Measurements from ENCODE around the gene ONECUT3.

ONECUT3 gene

GRCh38 chr19:1767464-1767933, 14.2 kb downstream of the ONECUT3 start:
- DNase-seq = peak in 11 of 58 donors; percentile 0 to 20 (median 7)

DNA sequence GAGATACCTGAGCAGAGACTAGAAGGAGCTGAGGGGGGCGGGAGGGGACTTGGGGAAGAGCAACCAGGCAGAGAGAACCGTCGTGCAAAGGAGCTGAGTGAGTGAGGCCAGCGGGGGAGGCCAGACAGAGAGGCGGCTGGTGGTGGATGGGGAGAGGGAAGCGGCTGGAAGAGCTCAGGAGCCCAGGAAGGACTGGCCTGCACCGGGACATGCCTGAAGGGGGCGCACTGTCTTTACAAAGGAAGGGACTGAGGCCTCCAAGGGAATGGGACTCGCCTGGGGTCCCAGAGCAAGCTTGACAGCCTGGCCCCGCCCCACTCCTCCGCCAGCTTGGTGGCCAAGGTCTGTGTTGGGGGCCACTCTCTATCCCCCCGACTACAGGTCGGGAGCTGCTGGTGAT, 14.9 kb downstream of the ONECUT3 start:
- DNase-seq = no peak

DNA sequence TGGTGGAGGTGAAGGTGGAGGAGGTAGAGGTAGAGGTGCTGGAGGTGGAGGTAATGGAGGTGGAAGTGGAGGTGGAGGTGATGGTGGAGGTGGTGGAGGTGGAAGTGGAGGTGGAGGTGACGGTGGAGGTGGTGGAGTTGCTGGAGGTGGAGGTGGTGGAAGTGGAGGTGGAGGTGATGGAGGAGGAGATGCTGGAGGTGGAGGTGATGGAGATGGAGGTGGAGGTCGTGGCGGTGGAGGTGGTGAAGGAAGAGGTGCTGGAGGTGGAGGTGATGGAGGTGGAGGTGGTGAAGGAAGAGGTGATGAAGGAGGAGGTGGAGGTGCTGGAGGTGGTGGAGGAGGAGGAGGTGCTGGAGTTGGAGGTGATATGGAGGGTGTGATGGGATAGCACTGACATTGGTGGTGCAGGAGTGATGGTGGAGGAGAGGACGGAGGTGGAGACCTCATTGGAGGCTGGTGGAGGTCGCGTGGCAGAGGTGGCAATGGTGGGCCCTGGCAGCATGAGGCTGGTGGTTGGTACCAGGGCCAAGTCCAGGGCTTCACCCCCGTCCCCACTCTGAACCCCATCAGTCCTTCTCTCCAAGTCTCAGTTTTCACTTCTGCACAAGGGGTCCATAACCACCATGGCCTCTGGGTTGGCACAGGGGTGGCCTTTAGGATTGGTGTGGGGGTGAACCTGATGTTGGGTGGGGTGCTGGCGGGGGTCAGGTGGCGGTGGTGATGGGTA, 15.8 kb downstream of the ONECUT3 start:
- no peak for DNase-seq

GRCh38 chr19:1769645-1769985, 16.3 kb downstream of the ONECUT3 start:
- DNase-seq = no peak

GRCh38 chr19:1770866-1771576, 17.7 kb downstream of the ONECUT3 start:
- no peak for DNase-seq

GRCh38 chr19:1773184-1773583, 19.9 kb downstream of the ONECUT3 start:
- DNase-seq = no peak

GRCh38 chr19:1774989-1775772, 21.9 kb downstream of the ONECUT3 start:
- DNase-seq = no peak

DNA sequence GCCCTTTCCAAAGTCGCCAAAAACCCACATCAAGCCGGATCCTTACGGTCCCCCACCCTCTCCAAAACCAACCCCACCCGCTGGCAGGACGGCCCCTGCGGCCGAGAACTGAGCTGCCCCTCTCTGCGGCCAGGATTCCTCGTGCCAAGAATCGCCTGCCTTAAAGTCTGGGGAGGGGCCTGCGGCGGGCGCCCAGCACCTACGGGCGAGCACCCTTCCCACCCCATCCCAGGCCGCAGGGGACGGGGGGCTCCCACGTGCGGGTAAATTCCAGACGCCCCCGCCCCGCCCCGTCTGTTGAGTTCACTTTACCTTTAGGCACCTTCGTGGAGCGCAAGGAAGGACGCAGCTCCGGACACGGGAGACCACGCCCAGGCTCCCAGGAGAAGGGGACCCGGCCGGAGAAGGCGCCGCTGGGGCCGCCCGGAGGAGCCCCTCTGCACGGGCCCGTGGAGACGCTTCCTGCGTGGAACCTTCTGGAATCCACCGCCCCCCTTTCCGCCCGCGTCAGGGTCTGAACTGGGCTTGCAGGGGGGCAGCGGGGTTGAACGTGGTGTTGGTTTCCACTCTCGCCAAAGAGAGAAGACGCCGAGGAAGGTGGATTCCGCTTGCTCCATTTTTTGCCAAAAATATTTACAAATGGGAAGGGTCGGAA, 22.8 kb downstream of the ONECUT3 start:
- DNase-seq = no peak

GRCh38 chr19:1776606-1777147, 23.4 kb downstream of the ONECUT3 start:
- no peak for DNase-seq

GRCh38 chr19:1777149-1777548, 23.8 kb downstream of the ONECUT3 start:
- DNase-seq = no peak

GRCh38 chr19:1779574-1779973, 26.3 kb downstream of the ONECUT3 start:
- DNase-seq = no peak

DNA sequence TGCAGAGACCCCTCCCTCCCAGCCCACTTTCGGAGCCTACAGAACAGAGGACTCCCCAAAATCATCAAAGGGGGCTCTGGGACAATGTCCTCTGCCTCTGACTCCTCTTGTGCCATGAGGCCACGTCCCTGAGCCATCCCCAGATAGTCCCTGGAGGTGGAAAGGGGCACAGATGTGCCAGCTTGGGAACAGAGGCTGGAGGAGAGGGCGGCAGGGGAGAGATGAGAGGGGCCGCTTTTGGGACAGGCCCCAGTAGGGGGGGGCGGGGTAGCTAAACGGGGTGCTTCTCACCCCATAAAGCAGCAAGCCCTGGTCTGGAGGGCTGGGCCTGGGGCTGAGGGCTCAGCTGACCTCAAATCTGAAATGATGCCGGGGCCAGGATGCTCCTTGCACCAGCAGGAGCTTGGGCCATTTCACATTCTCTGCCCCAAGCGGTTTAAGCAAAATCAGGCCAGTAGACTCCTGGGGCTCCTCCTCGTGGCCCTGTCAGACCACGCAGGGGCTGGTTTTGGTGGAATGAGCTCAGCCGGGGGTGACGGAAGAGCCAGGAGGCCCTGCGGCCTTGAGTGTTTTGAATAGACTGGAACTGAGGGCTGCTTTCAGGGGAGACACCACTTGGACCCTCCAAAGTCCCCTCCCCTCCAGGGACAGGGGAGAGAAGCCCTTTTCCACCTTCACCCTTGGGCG, 27.1 kb downstream of the ONECUT3 start:
- no peak for DNase-seq

DNA sequence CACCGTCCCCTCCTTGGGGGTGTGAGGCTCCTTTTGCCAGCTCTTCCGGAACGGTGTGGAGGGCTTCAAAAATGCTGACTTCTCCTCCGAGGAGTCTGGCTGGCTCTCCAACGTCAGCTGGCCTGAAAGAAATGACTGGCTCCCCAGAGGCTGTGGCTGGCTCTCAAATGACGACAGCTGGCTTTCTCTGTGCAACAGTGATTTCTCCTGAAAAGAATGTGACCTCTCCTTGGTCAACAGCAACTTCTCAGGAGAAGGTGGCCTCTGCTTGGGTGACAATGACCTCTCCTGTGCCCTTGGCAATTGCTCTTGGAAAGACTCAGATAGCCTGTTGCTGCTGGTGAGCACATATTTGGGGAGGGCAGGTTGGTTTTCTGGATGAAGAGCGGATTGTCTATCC, 29.2 kb downstream of the ONECUT3 start:
- DNase-seq = no peak

- no peak for DNase-seq
Measured at GRCh38 chr19:1783354-1783753, 30.0 kb downstream of the ONECUT3 start.

- DNase-seq = no peak
Measured at GRCh38 chr19:1783874-1784273, 30.6 kb downstream of the ONECUT3 start.

DNA sequence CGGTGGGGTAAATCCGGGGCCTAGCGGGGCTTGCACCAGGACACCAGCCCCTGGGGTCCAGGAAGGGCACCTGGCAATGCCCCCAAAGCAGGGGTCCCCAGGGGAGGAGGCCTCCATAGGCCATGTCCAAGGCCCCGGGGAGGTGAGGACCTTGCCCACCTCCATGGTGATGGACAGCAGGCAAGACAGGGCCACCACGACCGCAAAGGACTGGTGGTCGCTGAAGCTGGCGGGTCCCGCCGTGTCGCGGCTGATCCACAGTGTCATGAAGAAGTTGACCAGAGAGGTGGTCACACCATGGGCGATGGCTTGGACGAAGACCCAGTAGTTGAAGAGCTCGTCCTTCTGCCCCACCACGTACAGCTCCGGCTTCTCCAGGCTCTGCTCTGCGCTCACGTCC, 32.0 kb downstream of the ONECUT3 start:
- DNase-seq = no peak

GRCh38 chr19:1786668-1787067, 33.4 kb downstream of the ONECUT3 start:
- no peak for DNase-seq

DNA sequence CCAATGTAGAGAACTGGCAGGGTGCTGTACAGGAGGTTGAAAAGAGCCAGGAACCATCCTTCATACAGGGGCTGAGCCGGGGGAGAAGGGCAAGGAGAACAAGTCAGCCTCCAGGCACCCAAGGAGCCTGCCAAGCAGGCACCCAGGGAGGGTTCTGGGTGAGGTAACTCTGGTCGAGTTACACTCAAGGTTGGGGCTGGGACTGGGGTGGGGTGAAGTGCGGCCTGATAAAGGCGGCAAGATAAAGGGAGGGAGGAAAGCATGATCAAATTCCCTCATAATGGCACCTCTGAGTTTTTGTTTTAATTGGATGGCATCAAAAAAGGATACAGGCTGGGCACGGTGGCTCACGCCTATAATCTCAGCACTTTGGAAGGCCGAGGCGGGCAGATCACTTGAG, 33.8 kb downstream of the ONECUT3 start:
- DNase-seq = no peak

GRCh38 chr19:1789261-1790041, 36.1 kb downstream of the ONECUT3 start:
- DNase-seq = no peak

Measured in anterior cingulate cortex (tissue), 58 donors.